GM12872 (cell line): ENCODE data around the gene LCORL.

ENCODE experiments used
- CTCF ChIP-seq: IDR thresholded peaks from 3 replicates; pipeline ENCODE4 v1.5.1; 2011; ENCODE audit warnings: low read depth, mild to moderate bottlenecking, low read length, moderate library complexity; ENCODE audit not compliant: insufficient read depth

Gene LCORL

GRCh38 chr4:18012807-18013462 lies 8.6 kb downstream of the LCORL start:
- no peak for TF ChIP-seq CTCF

GRCh38 chr4:18012134-18012806 lies 9.3 kb downstream of the LCORL start:
- TF ChIP-seq CTCF: no peak

- no peak for TF ChIP-seq CTCF
Observed at GRCh38 chr4:18007625-18008024, 13.9 kb downstream of the LCORL start.

GRCh38 chr4:17997129-17997528 lies 24.4 kb downstream of the LCORL start:
- no peak for TF ChIP-seq CTCF

- TF ChIP-seq CTCF: no peak
Observed at GRCh38 chr4:17995165-17995564, 26.4 kb downstream of the LCORL start.

- no peak for TF ChIP-seq CTCF
Observed at GRCh38 chr4:17985832-17986231, 35.7 kb downstream of the LCORL start.

GRCh38 chr4:17981063-17981462 lies 40.5 kb downstream of the LCORL start:
- TF ChIP-seq CTCF: no peak
